ENCODE data around the gene C1orf116. TPM values are rescaled to one million over a fixed set of nuclear protein-coding genes. Genes with fewer than 3 reads are reported as not detected.

C1orf116 gene
- polyA plus RNA-seq, 1 donor (not counting 4 experiments of a cell fraction or from before 2014, with no cell fraction given): 69.2 TPM

DNA sequence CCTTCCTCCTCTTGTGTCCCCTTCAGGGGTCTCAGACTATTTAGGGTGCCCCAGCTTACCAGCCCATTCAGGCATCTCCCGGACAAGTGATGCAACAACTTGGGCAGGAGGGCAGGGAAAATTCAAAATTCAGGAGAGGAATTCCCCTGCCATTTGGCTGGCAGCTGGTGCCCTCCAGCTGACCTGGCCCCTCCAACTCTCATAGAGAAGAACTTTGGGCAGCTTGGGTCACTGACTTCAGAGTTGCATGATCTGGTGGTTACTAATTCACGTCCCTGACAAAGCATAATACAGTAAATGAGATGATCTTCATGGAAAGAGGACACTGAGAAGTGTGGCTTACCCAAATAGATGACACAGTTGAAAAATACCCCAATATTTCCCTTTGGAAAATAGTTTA is 62.1 kb downstream of the C1orf116 start, which contains the start of gene FCAMR:
TSS of gene FCAMR (minus strand) at position 15 of the 400 bp plus-strand sequence. CDS start 335 bp downstream, outside the sequence.
- DNase-seq (ENCODE audit: low read depth, low spot score): no peak
- Histone ChIP-seq H3K27me3 (ENCODE audit: control insufficient read depth, extremely low read depth, insufficient read depth, low read length) (peaks cover 21% of the 10 kb centered on the region), H3K9ac (ENCODE audit: control insufficient read depth, extremely low read depth, insufficient read depth, low read length) (no peak within 1 kb of the TSS), H3K4me2 (ENCODE audit: control insufficient read depth, extremely low read depth, insufficient read depth, low read depth, low read length) (no peak within 1 kb of the TSS), H3K9me3 (ENCODE audit: control insufficient read depth, low read depth, low read length) (no peaks in the 10 kb centered on the region), H3K36me3 (ENCODE audit: control insufficient read depth in 2 of 2, extremely low read depth in 1 of 2, insufficient read depth in 2 of 2, low read length in 2 of 2) (no peaks in the 10 kb centered on the region), H3K4me1 (ENCODE audit: control insufficient read depth, extremely low read depth, insufficient read depth, low read length) (no peaks in the 10 kb centered on the region), H4K20me1 (ENCODE audit: control insufficient read depth, extremely low read depth, insufficient read depth, low read length) (no peaks in the 10 kb centered on the region), H2AFZ (ENCODE audit: control insufficient read depth, low read length) (no peak within 1 kb of the TSS), H3K9me1 (ENCODE audit: control insufficient read depth, extremely low read depth, insufficient read depth, low read length) (no peaks in the 10 kb centered on the region), H3K4me3 (ENCODE audit: control insufficient read depth in 2 of 3, extremely low read depth in 1 of 3, insufficient read depth in 2 of 3, low read depth in 1 of 3, low read length in 3 of 3) (no peak within 1 kb of the TSS), H3K79me2 (ENCODE audit: control insufficient read depth, insufficient read depth, low read length) (no peaks in the 10 kb centered on the region), H3K27ac (ENCODE audit: control insufficient read depth, insufficient read depth, low read length) (no peak within 1 kb of the TSS)
- no peak for TF ChIP-seq EZH2 (IDR thresholded peaks at IDR 0.05; ENCODE audit: low read length)
- TF ChIP-seq, protein P1, sequence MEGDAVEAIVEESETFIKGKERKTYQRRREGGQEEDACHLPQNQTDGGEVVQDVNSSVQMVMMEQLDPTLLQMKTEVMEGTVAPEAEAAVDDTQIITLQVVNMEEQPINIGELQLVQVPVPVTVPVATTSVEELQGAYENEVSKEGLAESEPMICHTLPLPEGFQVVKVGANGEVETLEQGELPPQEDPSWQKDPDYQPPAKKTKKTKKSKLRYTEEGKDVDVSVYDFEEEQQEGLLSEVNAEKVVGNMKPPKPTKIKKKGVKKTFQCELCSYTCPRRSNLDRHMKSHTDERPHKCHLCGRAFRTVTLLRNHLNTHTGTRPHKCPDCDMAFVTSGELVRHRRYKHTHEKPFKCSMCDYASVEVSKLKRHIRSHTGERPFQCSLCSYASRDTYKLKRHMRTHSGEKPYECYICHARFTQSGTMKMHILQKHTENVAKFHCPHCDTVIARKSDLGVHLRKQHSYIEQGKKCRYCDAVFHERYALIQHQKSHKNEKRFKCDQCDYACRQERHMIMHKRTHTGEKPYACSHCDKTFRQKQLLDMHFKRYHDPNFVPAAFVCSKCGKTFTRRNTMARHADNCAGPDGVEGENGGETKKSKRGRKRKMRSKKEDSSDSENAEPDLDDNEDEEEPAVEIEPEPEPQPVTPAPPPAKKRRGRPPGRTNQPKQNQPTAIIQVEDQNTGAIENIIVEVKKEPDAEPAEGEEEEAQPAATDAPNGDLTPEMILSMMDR (optimal IDR thresholded peaks at IDR 0.05 in 1 of 3, IDR thresholded peaks at IDR 0.05 in 1 of 3, conservative IDR thresholded peaks at IDR 0.05 in 1 of 3; ENCODE audit: extremely low read depth in 1 of 3, insufficient read depth in 2 of 3, low read length in 3 of 3): no peak
- no peak for FAIRE-seq
- dilution Hi-C loops (cut with MboI; ENCODE audit: extremely low pct_ligation_motif_present, low sequenced_read_pairs): no loop called here

DNA sequence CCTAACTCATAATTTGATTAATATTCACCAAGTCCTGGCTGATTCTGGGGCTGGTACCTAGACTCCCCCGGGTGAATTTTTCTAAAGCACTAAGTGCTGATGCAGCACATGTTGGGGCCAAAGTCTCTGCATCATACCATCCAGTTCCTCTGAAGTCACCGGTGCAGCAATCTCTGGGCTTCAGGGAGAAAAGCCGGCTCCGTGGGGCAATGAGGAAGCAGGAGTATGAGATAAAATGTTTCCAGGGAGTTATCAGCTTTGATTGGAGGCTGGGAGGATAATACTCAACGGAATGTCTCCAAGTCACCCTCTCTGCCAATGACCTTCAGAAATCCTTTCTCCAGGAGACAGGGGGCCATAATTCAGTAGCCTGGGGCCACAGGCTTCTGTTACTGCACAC is 63.5 kb downstream of the C1orf116 start:
- FAIRE-seq (no peak), DNase-seq (ENCODE audit: low read depth, low spot score) (no peak)
- Histone ChIP-seq H3K4me2 (ENCODE audit: control insufficient read depth, extremely low read depth, insufficient read depth, low read depth, low read length) (no peak overlapping the region), H3K4me3 (ENCODE audit: control insufficient read depth in 2 of 3, extremely low read depth in 1 of 3, insufficient read depth in 2 of 3, low read depth in 1 of 3, low read length in 3 of 3) (no peak overlapping the region), H3K79me2 (ENCODE audit: control insufficient read depth, insufficient read depth, low read length) (no peaks in the 10 kb centered on the region), H3K36me3 (ENCODE audit: control insufficient read depth in 2 of 2, extremely low read depth in 1 of 2, insufficient read depth in 2 of 2, low read length in 2 of 2) (no peaks in the 10 kb centered on the region), H3K27ac (ENCODE audit: control insufficient read depth, insufficient read depth, low read length) (no peak overlapping the region), H4K20me1 (ENCODE audit: control insufficient read depth, extremely low read depth, insufficient read depth, low read length) (no peaks in the 10 kb centered on the region), H3K9me3 (ENCODE audit: control insufficient read depth, low read depth, low read length) (no peaks in the 10 kb centered on the region), H3K9me1 (ENCODE audit: control insufficient read depth, extremely low read depth, insufficient read depth, low read length) (no peaks in the 10 kb centered on the region), H3K4me1 (ENCODE audit: control insufficient read depth, extremely low read depth, insufficient read depth, low read length) (no peaks in the 10 kb centered on the region), H2AFZ (ENCODE audit: control insufficient read depth, low read length) (no peak overlapping the region), H3K27me3 (ENCODE audit: control insufficient read depth, extremely low read depth, insufficient read depth, low read length) (peaks cover 21% of the 10 kb centered on the region), H3K9ac (ENCODE audit: control insufficient read depth, extremely low read depth, insufficient read depth, low read length) (no peak overlapping the region)
- dilution Hi-C loops (cut with MboI; ENCODE audit: extremely low pct_ligation_motif_present, low sequenced_read_pairs): no loop called here
- no peak for TF ChIP-seq EZH2 (IDR thresholded peaks at IDR 0.05; ENCODE audit: low read length)
- TF ChIP-seq, protein P1 (optimal IDR thresholded peaks at IDR 0.05 in 1 of 3, IDR thresholded peaks at IDR 0.05 in 1 of 3, conservative IDR thresholded peaks at IDR 0.05 in 1 of 3; ENCODE audit: extremely low read depth in 1 of 3, insufficient read depth in 2 of 3, low read length in 3 of 3): no peak

Other genes starting within 250 kb of the C1orf116 start
- 0.67 to 5.6 TPM (median 4.7 TPM) in 3 replicates for gene IL20, start 167.1 kb downstream of the C1orf116 start, polyA plus RNA-seq
- gene IL24, start 135.3 kb downstream of the C1orf116 start, polyA plus RNA-seq: 2.1 to 3.1 TPM (median 2.3 TPM) in 3 replicates
- 1.8 to 8.1 TPM (median 1.8 TPM) in 3 replicates for gene FCMR, start 110.8 kb downstream of the C1orf116 start, polyA plus RNA-seq
- gene PIGR, start 86.3 kb downstream of the C1orf116 start, polyA plus RNA-seq: 0.01 TPM in 1 of 3 replicates, not detected in the others
- gene FCAMR, start 62.3 kb downstream of the C1orf116 start, polyA plus RNA-seq: not detected in 3 replicates
- 3.2 to 5.2 TPM (median 3.4 TPM) in 3 replicates for gene YOD1, start 18.5 kb upstream of the C1orf116 start, polyA plus RNA-seq
- gene PFKFB2, start 20.5 kb upstream of the C1orf116 start, polyA plus RNA-seq: 8.7 to 13.9 TPM (median 12.2 TPM) in 3 replicates
- gene C4BPB, start 56.1 kb upstream of the C1orf116 start, polyA plus RNA-seq: not detected in 3 replicates
- gene C4BPA, start 71.5 kb upstream of the C1orf116 start, polyA plus RNA-seq: not detected in 3 replicates